Measurements from ENCODE around the gene GDPD5.
A peak's percentile ranks its signal among the peaks of the same experiment; 100 is the strongest.

GDPD5 gene

DNA sequence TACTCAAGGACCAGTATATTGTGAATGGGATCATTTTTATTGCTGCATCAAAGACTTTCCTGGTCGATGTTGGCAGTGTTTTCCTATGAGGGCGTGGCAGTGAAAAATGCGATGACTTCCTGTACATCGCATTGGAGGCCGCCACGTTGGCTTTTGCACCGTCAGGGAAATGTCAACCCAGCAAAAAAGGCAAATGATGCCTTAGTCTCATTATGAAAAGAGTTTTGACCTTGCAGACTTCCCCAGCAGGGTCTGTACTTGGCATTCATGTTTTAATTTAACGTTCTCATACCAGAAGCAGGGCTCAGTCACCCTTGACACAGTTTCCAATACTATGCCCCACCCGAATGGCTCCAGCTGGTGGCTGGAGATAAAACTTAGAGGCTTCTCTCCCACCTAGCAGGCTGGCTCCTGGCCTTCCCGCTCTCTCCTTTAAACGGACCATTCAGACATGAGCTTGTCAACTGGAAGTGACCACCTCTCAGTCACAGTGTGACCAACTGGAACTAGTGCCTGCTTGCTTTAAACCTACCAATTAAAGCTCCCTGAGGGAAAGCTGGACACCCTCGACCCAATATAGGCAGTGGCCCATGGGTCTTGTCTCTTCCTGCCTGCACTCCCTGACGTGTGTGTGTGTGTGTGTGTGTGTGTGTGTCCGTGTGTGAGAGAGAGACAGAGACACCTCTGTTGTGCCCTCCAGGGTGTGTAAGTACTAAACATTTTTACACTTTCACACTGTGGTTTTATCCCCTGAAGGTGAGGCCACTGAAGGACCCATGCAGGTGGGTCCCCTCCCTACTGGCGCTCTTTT, 8.7 kb upstream of the GDPD5 start:
- no peak for DNase-seq (ENCODE audit: low read depth)

DNA sequence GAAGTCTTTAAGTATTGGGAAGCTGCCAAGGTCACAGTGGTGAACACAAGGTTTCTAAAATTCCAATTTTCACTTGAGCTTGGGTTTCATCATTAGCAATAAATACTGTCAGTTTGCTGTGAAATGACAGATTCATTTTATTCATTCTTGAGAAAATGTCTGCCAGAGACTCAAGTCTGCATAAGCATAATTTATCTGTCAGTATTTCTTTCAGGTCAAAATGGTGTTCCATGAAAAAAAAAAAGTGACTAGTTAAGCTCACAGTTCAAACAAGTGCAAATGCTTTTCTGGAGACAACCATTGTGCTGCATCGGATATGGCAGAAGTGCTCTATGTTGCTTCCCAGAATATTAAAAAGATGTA, 8.1 kb upstream of the GDPD5 start:
- DNase-seq (ENCODE audit: low read depth): no peak

DNA sequence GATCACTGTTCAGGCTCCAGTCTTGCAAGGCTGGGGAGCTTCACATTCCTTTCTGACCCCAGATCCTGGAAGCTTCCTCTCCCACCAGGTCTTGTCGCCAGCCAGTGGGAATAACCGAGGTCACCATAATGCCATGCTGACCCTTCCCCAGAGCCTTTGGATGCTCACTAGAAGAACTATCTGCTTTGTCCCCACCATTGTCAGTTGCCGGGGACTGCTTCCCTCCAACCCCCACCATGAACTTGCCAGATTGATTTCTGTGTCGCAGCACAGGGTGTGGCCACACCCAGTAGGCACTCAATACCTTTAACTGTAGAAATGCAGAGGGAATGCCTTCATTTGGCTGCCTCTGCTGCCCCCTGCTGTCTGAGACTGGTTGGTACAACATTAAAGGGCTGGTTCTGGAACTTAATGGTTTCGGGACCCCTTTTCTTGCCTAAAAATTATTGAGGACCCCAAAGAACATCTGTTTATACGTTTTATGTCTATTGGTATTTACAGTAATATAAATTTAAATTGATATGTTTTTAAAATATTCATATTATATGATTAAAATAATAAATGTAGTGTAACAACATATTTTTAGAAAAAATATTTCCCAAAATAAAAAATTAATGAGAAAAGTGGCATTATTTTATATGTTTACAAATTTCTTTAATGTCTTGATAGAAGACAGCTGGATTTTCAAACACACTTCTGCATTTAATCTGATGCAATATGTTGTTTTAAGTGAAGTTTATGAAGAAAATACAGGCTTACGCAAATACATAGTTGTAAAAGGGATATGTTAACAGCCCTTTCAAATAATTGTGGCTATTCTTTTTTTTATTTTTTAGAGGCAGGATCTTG, 6.7 kb upstream of the GDPD5 start:
- DNase-seq (ENCODE audit: low read depth): peak; percentile 69

DNA sequence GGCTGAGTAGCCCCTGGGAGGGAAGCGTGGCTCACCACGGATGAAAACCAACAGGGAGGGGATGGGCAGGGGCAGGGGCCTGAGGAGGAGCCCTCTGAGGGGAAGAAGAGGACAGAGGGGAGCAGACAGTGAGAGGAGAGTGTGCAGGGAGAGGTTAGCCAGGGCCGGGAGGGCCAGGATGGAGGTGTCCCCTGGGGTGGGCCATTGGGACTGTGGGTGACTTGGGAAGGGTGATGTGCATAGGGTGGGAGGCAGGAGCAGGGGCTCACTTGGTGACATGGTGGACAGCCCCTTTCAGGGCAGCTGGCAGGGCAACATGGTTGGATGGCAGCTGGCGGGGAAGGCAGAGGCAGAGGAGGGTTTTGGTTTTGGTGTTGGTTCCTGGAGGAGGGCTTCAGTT, 5.6 kb upstream of the GDPD5 start:
- no peak for DNase-seq (ENCODE audit: low read depth)

DNA sequence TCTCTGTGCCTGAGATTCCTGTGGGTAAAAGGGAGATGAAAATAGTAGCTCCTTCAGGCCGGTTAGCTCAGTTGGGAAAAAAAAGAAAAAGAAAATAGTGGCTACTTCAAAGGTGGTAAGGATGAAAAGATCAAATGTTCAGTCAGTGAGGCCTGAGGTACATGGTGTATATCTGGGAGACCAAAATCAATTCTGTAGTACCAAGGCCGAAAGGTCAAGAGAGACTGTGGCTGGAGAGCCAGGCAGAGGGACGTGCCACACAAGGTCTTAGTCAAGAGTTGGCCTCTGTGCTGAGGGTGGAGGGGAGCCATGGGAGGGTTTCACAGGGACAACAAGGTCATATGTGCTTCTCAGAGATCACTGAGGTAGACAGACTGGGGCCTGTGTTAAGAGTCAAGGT, 4.8 kb upstream of the GDPD5 start:
- no peak for DNase-seq (ENCODE audit: low read depth)

DNA sequence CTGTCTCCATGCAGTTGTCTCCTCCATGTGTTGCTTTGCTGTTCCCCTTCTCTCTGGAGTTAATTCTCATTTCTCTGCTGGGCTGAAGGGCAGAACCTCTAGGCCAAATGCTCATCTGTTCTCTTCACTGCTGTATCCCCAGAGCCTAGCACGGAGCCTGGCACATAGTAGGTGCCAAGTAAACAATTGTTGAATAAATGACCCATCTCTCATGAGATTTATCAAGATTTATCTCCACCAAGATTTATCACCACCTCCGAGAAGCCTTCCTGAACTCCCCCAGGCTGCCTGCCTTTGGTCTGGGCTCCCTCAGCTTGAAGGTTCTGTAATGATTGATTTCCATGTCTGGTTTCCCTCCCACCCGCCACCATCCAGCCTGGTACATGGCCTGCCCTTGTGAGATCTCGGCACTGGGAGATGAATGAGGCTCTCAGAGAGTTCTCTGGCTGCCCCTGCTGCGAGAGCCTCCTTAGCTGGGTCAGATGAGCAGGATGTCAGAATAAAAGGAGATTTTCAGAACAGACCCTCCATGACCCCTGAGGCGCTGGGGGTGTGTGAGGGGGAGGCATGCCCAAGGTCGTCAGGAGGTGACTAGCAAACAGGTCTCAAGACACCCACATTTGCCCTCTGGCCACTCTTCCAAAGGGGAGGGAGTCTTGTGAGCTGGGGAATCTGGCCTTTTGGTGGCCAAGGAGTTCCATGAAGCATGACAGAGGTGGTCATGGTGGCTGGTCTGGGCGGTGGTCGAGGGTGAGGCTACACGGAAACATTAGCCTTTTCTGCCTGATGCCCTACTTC, 2.4 kb upstream of the GDPD5 start:
- no peak for DNase-seq (ENCODE audit: low read depth)

DNA sequence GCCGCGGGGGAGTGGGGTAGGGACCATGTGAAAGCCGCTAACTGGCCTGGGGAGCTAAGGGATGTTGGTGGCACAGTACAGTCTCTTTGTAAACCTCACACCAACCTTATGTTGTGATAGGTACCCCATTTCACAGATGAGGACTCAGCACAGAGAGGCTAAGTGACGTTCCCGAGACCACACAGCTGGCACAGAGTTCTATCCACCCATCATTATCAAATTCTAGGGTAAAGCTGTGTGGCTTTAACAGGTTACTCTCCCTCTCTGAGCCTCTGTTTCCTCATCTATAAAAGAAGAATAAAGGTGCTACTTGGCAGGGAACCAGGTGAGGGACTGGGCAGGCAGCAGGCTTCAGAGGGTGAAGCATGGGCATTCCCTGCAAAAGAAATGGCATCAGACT, 1.4 kb upstream of the GDPD5 start:
- DNase-seq (ENCODE audit: low read depth): no peak

DNA sequence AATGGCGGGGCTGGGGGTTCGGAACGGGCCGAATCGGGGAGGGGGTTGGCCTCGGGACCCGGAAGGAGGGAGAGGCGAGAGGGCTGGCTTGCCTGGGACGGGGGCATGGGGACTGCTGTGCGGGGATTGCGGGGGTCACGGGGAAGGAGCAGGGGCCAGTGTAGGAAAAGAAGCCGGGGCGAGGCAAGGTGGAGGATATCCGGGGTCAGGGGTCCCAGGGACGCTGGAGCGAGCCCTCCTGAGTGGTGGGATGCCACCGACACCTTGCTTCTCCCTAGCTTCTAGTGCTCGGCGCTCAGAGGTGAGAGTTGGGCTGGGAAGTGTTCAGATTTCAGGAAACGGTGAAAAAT, 426 bp upstream of the GDPD5 start:
- DNase-seq (ENCODE audit: low read depth): no peak

DNA sequence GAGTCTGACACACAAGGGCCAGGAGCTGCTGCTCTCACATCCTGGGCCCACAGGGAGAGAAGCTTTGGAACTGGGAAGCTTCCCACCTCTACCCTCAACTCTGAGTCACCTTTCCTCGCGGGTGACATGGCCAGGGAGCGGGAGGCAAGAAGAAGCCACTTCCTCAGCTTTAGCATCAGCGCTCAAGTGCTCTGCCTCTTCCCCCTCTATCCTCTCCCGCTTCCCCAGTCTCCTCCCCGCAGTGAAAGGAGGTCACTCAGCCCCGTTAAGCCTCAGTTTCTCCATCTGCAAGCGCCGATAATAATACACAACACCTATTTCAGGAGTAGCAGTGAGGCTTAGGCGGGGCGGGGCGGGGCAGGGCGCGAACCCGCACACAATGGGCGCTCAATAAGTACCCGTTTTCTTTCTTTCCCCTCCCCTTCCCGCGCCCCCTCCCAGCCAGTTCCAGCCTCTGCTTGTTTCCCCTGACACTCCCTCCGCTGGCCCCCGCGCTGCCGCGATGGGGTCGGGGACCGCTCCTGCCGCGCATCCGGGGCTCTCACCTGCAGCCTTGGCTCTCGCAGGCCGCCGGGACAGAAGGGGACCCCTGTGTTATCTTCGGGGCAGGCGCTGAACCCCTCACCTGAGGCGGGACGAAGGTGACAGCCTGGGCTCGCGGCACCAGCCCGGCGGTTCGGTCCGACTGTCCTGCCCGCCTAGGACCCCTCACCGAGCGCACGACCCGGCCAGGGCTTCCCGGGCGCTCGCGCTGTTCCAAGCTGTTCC, 892 bp downstream of the GDPD5 start:
- no peak for DNase-seq (ENCODE audit: low read depth)

DNA sequence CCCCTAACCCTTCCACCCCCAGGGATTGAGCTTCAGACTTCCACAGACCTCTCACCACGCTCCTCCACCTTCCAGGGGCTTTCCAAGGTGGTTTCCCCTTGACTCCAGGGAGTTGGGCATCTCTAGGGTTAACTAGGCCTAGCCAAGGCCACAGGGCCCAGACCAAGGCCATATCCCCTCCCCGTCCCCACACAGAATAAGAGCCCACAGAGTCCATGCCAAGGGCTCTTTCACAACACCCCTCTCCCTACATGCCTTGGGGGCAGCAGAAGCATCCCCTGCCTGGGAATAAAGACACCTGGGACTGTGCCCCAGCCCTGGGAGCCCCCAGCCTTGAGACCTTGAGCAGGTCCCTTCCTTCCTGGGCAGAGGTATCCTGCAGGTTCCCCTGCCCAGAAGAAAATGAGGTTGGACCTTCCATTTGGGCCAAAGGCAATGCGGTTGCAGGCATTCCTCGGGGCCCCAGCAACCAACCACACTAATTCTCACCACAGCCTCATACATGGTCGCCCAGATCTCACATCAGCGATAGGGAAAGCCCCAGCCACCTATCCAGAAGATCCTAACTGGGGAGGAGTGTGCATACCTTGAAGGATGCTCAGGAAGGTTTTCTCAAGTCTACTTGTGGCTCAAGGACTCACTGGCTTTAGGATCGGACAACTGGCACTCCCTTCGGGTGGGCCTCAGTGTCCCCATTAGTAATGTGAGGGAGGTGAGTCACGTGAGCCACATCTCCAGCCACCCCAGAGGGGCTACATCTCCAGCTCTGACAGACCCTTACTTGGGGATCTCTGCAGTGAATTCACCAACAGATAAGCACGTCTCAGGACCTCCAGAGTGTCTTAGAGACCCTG, 1.7 kb downstream of the GDPD5 start:
- DNase-seq (ENCODE audit: low read depth): no peak

DNA sequence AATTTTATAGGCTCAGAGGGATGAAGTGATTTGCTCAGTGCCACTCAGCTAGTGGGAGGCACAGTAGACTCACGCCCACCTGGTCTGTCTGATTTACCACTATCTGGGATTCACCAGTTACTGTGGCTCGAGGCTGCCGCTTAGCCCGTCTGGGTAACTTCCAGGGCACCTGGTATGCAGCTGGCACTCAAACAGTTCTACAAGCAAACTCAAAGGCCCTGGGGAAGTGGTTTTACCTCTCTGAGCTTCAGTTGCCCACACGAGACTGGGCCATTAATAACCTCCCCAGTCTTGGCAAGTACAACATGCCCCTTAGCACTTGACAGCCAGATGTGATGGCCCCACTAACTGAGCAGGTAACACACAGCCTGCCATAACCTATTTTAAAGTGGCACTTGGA, 2.6 kb downstream of the GDPD5 start:
- no peak for DNase-seq (ENCODE audit: low read depth)

DNA sequence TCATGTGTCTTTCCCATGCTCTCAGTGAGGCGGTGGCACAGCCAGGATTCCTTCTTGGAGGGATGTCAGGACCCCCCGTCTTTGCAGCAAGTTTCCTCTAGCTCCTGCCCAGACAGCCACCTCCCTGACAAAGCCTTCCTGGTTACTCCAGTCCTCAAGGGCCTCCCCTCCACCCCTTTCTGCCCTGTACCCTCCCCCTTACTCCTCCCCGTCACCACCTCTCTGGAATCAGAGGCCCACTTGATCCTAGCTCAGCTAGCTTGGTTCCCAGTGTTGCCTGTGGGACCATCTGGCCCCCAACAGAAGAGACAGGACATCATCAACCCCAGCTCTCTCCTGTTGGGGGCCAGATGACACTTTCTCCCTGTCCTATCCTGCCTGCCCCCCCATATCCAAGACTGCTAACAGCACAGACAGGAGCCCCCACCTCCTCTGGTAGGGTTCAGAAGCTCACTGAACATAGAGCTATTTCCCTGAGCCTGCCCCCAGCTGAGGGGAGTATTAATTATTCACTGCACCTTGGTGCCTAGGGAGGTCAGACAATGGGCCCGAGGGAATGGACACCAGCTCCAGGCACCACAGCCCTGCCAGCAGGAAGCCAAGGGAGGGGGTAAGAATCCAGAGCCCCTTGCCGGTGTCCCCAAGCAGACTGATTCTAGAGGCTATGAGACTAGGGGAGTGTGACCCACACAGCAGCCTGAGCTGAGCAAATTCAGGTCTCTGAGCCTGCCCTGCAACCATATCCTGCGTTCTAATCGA, 3.3 kb downstream of the GDPD5 start:
- DNase-seq (ENCODE audit: low read depth): no peak

DNA sequence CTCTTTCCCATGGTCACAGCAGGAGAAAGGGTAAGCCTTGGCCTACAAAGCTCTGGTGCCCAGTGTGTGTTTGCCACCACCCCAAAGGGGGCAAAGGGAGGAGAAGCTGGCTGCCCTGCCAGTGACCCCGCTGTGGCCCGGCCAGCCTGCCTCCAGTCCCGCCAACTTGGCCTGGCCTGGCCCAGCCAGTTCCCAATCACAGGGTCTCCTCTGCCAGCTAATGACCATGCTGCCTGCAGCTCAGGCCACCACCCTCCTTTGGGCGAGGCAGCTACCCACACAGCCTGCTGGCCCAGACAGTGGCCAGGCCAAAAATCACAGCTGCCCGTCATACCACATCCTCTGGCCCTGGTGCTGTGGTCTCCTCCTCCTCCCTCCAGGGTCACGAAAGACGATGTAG, 5.1 kb downstream of the GDPD5 start:
- DNase-seq (ENCODE audit: low read depth): no peak

DNA sequence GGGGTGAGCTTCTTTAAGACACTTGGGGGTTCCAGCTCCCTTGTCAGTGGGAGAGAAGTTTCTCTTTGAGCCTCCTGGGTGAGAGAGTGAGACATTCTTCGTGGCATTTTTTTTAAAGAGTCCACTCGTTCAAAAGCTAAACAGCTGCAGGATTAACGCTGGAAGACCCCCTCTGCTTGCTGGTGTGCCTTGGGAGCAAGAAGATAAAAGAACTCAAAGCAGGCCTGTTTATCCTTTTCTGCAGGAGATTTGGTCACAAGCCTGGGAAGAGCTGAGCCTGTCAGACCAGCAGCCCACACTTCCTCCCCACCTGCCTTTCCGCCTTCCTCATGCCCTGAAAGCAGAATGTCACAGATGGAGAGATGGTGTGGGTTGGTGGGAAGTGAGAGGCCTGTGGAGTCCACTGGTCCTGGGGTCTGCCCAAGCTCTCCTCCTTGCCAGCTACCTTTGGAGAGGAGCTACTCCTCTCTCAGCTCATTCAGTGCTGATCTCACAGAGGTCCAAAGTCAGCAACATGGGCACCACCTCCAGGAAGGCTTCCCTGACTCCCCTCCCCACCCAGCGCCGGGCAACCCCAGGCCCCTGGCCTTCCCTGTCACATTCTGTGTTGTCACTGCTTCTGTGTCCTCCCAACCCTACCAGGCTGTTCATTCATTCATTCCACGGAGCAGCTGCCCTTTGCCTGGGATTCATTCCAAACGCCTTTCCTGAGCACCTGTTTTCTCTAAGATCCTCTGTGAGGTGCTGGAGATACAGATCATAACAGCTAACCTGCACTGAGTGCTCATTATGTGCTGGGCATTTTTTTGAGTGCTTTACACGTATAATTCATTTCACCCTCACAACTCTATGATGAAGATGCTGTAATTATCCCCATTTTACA, 6.7 kb downstream of the GDPD5 start:
- no peak for DNase-seq (ENCODE audit: low read depth)

DNA sequence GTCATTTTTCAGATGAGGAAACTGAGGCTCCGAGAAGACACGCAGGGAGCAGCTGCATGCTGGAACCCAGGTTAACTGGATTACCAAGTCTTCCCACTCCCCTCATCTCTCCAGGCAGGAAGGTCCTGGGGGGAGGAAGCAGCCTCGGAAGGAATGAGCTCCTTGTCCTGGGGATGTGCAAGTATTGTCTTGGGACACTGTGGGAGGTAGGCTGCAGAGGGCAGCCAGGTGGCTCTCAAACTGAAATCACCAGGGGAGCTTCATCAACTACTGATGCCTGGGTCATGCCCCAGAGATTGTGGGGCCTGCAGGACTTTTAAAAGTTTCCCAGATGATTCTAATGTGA, 7.6 kb downstream of the GDPD5 start:
- DNase-seq (ENCODE audit: low read depth): no peak

DNA sequence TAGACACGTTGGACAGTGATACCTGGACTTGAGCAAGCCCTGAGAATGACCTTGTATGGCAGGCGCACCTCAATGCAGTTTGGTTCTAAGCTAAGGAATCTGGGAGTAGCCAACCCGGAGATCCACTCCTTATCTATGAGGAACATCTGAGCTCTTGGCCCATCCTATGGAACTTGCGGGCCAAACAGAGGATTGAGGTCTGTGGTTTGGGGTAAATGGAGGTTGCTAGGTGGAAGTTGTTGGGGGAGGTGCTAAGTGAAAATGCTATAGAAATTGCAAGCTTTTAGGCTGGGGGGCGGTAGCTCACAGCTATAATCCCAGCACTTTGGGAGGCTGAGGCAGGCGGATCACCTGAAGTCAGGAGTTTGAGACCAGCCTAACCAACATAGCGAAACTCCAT, 8.9 kb downstream of the GDPD5 start:
- no peak for DNase-seq (ENCODE audit: low read depth)

DNA sequence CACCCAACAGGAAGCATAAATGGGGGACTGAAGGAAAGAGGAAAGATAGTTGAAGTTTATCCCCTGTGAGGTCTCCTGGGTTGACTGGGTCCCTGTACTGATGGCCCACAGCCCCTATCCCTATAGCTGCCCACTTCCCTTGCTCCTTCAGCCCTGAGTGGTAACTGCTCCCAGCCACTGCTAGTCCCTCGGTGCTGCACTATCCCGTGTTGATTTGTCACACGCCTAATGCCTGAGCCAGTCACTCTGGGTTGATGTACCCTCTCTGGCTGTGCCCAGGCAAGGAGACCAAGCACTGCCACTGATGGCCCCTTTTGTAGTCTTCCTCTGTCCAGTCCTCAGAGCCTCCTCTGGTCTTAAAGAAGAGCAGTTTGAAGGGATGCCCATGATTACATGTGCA, 9.6 kb downstream of the GDPD5 start:
- DNase-seq (ENCODE audit: low read depth): no peak

DNA sequence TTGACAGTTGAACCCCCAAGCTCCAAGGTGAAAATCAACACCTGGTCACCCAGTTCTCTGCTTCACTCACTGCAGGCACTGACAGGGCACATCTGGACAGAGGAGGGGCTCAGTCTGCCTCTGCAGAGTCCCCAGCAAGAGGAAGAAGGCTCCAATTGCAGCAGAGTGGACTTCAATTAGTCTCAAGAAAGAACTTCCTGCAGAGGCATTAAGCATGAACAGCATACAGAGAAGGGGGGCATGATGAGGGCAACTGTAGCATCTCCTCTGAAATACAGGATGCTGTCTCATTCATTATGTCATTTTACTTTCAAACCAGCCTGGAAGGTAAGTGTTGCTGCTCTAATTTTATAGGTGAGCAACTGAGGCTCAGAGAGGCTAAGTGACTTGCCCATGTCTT, 11.1 kb downstream of the GDPD5 start:
- DNase-seq (ENCODE audit: low read depth): no peak

DNA sequence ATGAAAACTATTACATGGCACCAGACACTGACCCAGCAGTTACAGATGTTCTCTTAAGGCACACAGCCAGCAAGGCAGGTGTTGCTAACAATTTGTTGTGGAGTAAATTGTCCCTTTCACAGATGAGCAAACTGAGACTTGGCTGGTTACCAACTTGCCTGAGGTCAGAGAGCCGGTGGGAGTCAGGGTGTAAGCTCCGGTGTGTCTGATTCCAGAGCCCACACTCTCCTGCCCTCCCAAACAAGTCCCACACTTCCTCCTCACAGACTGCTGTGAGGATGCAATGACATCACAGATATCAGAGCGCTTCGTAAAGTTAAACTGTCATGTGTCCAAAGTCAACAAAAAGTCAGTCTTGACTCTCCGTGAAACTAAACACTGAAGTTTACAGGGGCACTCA, 12.5 kb downstream of the GDPD5 start:
- DNase-seq (ENCODE audit: low read depth): no peak

DNA sequence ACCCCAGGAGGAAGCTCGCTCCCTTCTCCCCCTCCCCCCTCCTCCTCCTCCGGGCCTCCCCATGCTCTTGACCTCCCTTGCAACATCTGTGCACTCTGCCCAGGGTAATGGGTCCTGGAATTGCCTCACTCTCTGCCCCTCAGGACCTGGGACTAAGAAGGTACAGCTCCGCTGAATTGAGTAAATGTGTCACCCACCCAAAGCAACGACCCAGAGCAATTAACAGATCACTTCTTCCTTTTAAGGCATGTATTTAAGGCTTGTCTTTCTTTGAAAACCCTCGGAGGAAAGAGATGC, 15.1 kb downstream of the GDPD5 start:
- DNase-seq (ENCODE audit: low read depth): no peak
